ENCODE results near the gene REX1BD. TPM values are rescaled to one million over a fixed set of nuclear protein-coding genes. Genes with fewer than 3 reads are reported as not detected.
A peak's percentile ranks its signal among the peaks of the same experiment; 100 is the strongest.

Gene REX1BD
- total and polyA plus RNA-seq, 9 donors, result 5.3 to 146 (median 66.7) TPM

DNA sequence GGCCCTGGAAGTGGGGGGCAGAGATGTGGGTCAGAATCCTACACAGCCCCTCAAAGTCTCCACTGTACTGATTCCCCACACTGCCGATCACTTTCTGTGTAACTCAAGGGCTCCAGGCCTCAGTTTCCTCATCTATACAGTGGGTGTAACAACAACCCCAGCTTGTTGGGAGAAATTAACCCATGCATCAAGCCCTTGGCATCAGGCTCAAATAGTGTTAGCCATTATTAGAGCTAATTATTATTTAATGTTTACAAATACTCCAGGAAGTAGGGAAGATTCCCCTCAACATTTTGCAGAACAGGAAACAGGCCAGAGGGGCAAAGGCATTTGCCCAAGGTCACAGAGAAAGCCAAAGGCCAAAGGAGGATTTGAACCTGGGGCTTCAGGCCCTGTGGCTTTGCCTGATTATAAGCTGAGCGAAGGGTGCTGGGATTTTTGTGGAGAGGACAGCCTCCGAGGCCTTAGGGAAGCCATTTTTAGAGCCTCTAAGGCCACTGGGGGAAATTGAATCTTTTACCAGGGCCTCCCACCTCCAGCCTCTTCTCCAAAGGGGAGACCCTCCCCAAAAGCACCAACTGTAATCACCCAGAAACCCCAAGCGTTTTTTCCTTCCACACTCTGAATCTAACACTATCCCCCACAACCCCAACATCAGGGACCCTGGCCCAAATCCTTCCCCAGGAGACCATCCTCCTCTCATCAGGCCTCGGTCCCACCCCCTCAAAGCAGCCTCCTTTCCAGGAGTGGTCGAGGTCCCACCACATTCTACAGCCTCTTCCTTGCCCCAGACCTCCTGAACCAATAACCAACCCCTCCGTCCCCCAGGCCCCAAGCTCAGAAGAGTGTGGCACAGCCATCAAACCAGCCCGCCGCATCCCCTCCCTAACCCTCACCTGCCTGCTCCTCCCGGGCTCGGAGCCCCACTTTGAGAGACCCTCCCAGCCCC lies 46.3 kb upstream of the REX1BD start:
- WGBS, 3 donors, result 17 to 21% (median 17%) methylated on average over 11 of the region's 11 CpGs
- peak overlapping the region; percentile 82 to 99 for H3K27ac ChIP-seq
- H3K27me3 ChIP-seq, result no peaks in the 10 kb centered on the region
- H3K36me3 ChIP-seq, result no peaks in the 10 kb centered on the region
- DNase-seq, result no peak
- H3K9me3 ChIP-seq, result no peaks in the 10 kb centered on the region
- no peaks in the 10 kb centered on the region for H3K4me1 ChIP-seq (ENCODE audit: insufficient read depth)
- TF ChIP-seq EP300 (IDR thresholded peaks at IDR 0.05), result no peak
- peak overlapping the region; percentile 93 for H3K4me3 ChIP-seq
- intact Hi-C loops (cut with DNase I), result no loop called here

DNA sequence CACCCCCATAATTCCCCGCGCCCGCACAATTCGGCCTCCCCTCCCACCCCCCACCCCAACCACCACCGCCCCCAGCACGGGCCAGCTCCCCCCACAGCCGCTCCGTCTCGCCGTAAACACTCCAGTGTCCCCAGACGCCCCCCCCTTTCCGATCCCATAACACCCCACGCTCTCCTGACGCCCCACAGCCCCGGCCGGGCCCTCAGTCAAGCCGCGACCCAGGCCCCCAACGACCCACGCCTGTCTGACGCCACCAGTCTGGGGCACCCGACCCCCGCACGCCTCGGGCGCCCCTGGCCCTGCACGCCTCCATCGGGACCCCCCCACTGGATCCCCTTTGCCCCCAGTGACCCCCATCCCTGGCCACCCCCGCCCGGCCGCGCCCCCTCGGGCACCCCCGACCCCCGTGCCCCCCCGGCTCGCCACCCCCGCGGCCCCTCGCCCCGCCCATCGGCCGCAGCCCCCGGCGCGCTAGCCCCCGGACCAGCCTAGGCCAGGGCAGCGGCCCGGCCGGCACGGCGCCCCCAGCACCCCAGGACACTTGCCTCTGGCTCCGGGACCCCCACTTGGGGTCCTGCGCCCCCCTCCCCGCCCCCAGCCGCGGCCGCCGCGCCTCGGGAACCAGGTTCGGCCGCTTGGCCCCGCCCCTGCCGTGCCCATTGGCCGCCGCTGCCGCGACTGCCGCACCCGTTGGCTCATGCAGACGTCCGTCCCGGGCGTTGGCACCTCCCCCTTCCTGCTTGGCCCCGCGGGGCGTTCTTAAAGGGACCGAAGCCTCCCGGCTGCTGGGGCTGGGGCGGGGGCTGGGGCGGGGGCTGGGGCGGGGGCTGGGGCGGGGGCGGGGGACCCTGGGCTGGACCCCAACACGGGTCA lies 45.4 kb upstream of the REX1BD start, which contains the start of gene FKBP8:
Gene FKBP8 (minus strand): TSS at position 633 of the 873 bp plus-strand sequence. CDS start 1,603 bp downstream, outside the sequence.
- Histone ChIP-seq H3K4me1 (ENCODE audit: insufficient read depth) (no peaks in the 10 kb centered on the region), H3K9me3 (no peaks in the 10 kb centered on the region)
- intact Hi-C loops (cut with DNase I), result no loop called here

DNA sequence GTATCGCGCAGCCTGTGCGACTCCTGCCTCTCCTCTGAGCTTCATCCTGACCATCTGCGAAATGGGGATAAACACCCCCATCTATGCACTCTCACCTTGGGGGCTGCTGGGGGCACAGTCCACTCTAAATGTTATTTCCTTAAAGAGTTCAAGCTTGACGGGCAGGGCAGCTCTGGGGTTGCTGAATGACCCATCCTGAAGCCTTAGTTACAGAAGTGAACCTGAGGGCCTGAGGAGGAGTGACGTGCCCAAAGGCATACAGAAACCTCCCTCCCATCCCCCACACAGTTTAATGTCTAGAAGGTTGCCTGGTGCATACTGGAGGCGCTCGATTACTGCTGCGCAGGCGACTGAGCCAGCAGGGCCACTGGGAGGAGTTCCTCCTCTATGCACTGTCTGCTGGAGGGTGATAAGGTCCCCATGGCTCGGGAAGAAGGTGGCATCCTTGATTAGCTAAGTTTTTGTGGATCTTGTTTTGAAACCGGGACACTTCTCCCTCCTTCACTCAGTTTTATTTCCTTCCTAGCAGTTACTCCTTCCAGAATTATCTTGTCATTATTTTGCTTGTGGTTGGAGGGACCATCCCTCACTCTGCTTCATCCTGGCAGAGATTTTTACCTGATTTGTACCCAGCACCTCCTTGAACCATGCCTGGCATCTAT lies 44.7 kb upstream of the REX1BD start:
- peak in 1 of 5 donors; percentile 38 for DNase-seq
- Histone ChIP-seq H3K4me1 (ENCODE audit: insufficient read depth) (no peaks in the 10 kb centered on the region), H3K4me3 (peak overlapping the region; percentile 93), H3K36me3 (no peaks in the 10 kb centered on the region), H3K27me3 (no peaks in the 10 kb centered on the region), H3K27ac (no peak overlapping the region), H3K9me3 (no peaks in the 10 kb centered on the region)
- WGBS, 3 donors, result 9 to 20% (median 11%) methylated on average over 9 to 12 of the region's 12 CpGs
- intact Hi-C loops (cut with DNase I), result no loop called here
- TF ChIP-seq, protein P1, sequence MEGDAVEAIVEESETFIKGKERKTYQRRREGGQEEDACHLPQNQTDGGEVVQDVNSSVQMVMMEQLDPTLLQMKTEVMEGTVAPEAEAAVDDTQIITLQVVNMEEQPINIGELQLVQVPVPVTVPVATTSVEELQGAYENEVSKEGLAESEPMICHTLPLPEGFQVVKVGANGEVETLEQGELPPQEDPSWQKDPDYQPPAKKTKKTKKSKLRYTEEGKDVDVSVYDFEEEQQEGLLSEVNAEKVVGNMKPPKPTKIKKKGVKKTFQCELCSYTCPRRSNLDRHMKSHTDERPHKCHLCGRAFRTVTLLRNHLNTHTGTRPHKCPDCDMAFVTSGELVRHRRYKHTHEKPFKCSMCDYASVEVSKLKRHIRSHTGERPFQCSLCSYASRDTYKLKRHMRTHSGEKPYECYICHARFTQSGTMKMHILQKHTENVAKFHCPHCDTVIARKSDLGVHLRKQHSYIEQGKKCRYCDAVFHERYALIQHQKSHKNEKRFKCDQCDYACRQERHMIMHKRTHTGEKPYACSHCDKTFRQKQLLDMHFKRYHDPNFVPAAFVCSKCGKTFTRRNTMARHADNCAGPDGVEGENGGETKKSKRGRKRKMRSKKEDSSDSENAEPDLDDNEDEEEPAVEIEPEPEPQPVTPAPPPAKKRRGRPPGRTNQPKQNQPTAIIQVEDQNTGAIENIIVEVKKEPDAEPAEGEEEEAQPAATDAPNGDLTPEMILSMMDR (IDR thresholded peaks at IDR 0.05), result no peak
- TF ChIP-seq EP300 (IDR thresholded peaks at IDR 0.05) (no peak), POLR2A (IDR thresholded peaks at IDR 0.05) (no peak)

More for the DNA sequence above, 45.4 kb upstream of the REX1BD start, which contains the start of gene FKBP8:
- 0 to 2% (median 0%) methylated on average over 8 to 86 of the region's 86 CpGs for WGBS, 3 donors
- TF ChIP-seq POLR2A (IDR thresholded peaks at IDR 0.05) (no peak), EP300 (IDR thresholded peaks at IDR 0.05) (no peak)
- TF ChIP-seq, protein P1 (IDR thresholded peaks at IDR 0.05), result no peak
- no peaks in the 10 kb centered on the region for H3K36me3 ChIP-seq
- peak within 1 kb of the TSS; percentile 82 to 99 for H3K27ac ChIP-seq
- no peaks in the 10 kb centered on the region for H3K27me3 ChIP-seq
- peak within 1 kb of the TSS; percentile 93 for H3K4me3 ChIP-seq
- DNase-seq, result peak; percentile 94 to 97 (median 96)

DNA sequence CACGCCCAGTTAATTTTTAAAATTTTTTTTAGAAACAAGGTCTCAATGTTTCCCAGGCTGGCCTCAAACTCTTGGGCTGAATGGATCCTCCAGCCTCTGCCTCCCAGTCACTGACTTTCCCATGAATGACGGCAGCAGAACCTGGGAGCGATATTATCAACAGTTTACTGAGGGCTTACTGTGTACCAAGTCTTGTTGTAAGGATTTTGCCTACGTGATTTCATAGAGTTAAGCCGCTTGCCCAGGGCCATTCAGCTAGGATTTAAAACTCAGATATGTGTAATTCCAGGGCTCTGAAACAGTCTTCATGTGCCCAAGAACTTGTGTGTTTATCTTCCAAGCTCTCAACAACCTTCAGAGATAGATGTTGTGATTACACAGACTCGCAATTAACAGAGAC lies 37.0 kb upstream of the REX1BD start:
- 58 to 68% (median 59%) methylated on average over 6 of the region's 6 CpGs for WGBS, 3 donors
- intact Hi-C loops (cut with DNase I), result no loop called here
- Histone ChIP-seq H3K9me3 (no peaks in the 10 kb centered on the region), H3K36me3 (no peaks in the 10 kb centered on the region), H3K27me3 (no peaks in the 10 kb centered on the region), H3K4me1 (ENCODE audit: insufficient read depth) (no peaks in the 10 kb centered on the region), H3K4me3 (no peak overlapping the region), H3K27ac (no peak overlapping the region)
- TF ChIP-seq POLR2A (IDR thresholded peaks at IDR 0.05), result no peak
- TF ChIP-seq, protein P1 (IDR thresholded peaks at IDR 0.05), result no peak
- TF ChIP-seq EP300 (IDR thresholded peaks at IDR 0.05), result no peak
- no peak for DNase-seq

Measured in ovary (tissue), 9 donors.